ENCODE data around the gene TNFAIP8. TPM values are rescaled to one million over a fixed set of nuclear protein-coding genes. Genes with fewer than 3 reads are reported as not detected.
"Not testable (repeated sequence)": the region's sequence is repeated elsewhere in the genome, so short reads cannot be mapped to it uniquely, and the experiment has no call there.

Gene TNFAIP8
- total and polyA plus RNA-seq, 2 of the 13 experiments (the other 11 are each of a cell fraction or from before 2014, with no cell fraction given) = 6.4 to 11.2 TPM

- POLR2A ChIA-PET; H3K27ac ChIP-seq (ENCODE audit: extremely low read length, insufficient read depth, low read length); H3K4me2 ChIP-seq (ENCODE audit: low read depth, low read length); H3K4me3 ChIP-seq (replicated peaks in 1 of 3; ENCODE audit: insufficient read depth in 1 of 3, low read depth in 2 of 3, low read length in 3 of 3); H3K9ac ChIP-seq (ENCODE audit: insufficient read depth, low read depth, low read length); FAIRE-seq; BruUV-seq (replicated peaks); H2AFZ ChIP-seq (ENCODE audit: low read length); H3K4me1 ChIP-seq (ENCODE audit: insufficient read depth, low read length); H3K9me3 ChIP-seq (ENCODE audit: low read length); DNase-seq (ENCODE audit: low spot score); CTCF ChIA-PET (ENCODE audit: low intra/inter-chr PET ratio, low total read pairs); H3K27me3 ChIP-seq (ENCODE audit: control insufficient read depth in 1 of 2, insufficient read depth in 2 of 2, low read length in 2 of 2); intact Hi-C loops (cut with micrococcal nuclease; ENCODE audit: unreplicated experiment); H3K79me2 ChIP-seq (ENCODE audit: insufficient read depth, low read length); H3K36me3 ChIP-seq (replicated peaks in 1 of 2; ENCODE audit: control insufficient read depth in 1 of 2, insufficient read depth in 2 of 2, low read length in 2 of 2); in situ Hi-C loops (cut with HindIII; ENCODE audit: extremely low pct_ligation_motif_present, low pct_unique_long_range_greater_than_20kb); ATAC-seq; H4K20me1 ChIP-seq (ENCODE audit: insufficient read depth, low read length): not testable (repeated sequence)
- 13% methylated on average over 3 of the region's 3 CpGs for WGBS (ENCODE audit: low lambda C conversion rate)
Observed at GRCh38 chr5:119428574-119428973, 72.8 kb downstream of the TNFAIP8 start.

GRCh38 chr5:119432674-119433237 lies 76.9 kb downstream of the TNFAIP8 start:
- H3K79me2 ChIP-seq (ENCODE audit: insufficient read depth, low read length); H3K36me3 ChIP-seq (replicated peaks in 1 of 2; ENCODE audit: control insufficient read depth in 1 of 2, insufficient read depth in 2 of 2, low read length in 2 of 2); H2AFZ ChIP-seq (ENCODE audit: low read length); H3K9me3 ChIP-seq (ENCODE audit: low read length); DNase-seq (ENCODE audit: low spot score); ATAC-seq; FAIRE-seq; H4K20me1 ChIP-seq (ENCODE audit: insufficient read depth, low read length); H3K4me2 ChIP-seq (ENCODE audit: low read depth, low read length); H3K27me3 ChIP-seq (ENCODE audit: control insufficient read depth in 1 of 2, insufficient read depth in 2 of 2, low read length in 2 of 2); CTCF ChIA-PET (ENCODE audit: low intra/inter-chr PET ratio, low total read pairs); intact Hi-C loops (cut with micrococcal nuclease; ENCODE audit: unreplicated experiment); BruUV-seq (replicated peaks); H3K4me3 ChIP-seq (replicated peaks in 1 of 3; ENCODE audit: insufficient read depth in 1 of 3, low read depth in 2 of 3, low read length in 3 of 3); POLR2A ChIA-PET; in situ Hi-C loops (cut with HindIII; ENCODE audit: extremely low pct_ligation_motif_present, low pct_unique_long_range_greater_than_20kb); H3K9ac ChIP-seq (ENCODE audit: insufficient read depth, low read depth, low read length); H3K27ac ChIP-seq (ENCODE audit: extremely low read length, insufficient read depth, low read length): not testable (repeated sequence)
- peak; percentile 13; the same call in 1 of the 2 replicates for TF ChIP-seq NFYB (CRISPR knock-in tag; IDR thresholded peaks at IDR 0.05)
- WGBS (ENCODE audit: low lambda C conversion rate) = 62% methylated on average over 10 of the region's 10 CpGs
- peaks cover 19% of the 10 kb centered on the region for H3K4me1 ChIP-seq (ENCODE audit: insufficient read depth, low read length)

Measured in HepG2 (cell line).